SIG-M5 treated with dmso at 0.1 percent for 504 hours (cell line): ENCODE data around the gene C2CD3.
"Not testable (repeated sequence)": the region's sequence is repeated elsewhere in the genome, so short reads cannot be mapped to it uniquely, and the experiment has no call there.

Experiments
- DNase-seq: peaks from one replicate; lab custom pipeline; 2025; ENCODE audit not compliant: unreplicated experiment; lab: John Stamatoyannopoulos, UW

Gene C2CD3

GRCh38 chr11:74005721-74006517 lies 164.9 kb downstream of the C2CD3 start:
- no peak for DNase-seq

- no peak for DNase-seq
Observed at GRCh38 chr11:74004759-74005615, 165.8 kb downstream of the C2CD3 start.

- DNase-seq, result no peak
Observed at GRCh38 chr11:74004046-74004695, 166.6 kb downstream of the C2CD3 start.

- DNase-seq, result no peak
Observed at GRCh38 chr11:74002832-74003231, 168.0 kb downstream of the C2CD3 start.

- DNase-seq, result no peak
Observed at GRCh38 chr11:74001822-74002286, 168.9 kb downstream of the C2CD3 start.

GRCh38 chr11:74000307-74001133 lies 170.3 kb downstream of the C2CD3 start:
- DNase-seq, result no peak

GRCh38 chr11:73999581-74000306 lies 171.1 kb downstream of the C2CD3 start:
- DNase-seq, result no peak

GRCh38 chr11:73998846-73999575 lies 171.8 kb downstream of the C2CD3 start:
- no peak for DNase-seq

GRCh38 chr11:73997120-73997770 lies 173.6 kb downstream of the C2CD3 start:
- DNase-seq, result no peak

- DNase-seq, result no peak
Observed at GRCh38 chr11:73996161-73996747, 174.5 kb downstream of the C2CD3 start.

- DNase-seq, result no peak
Observed at GRCh38 chr11:73995731-73996130, 175.1 kb downstream of the C2CD3 start.

- DNase-seq, result peak; percentile 68
Observed at GRCh38 chr11:73995247-73995646, 175.6 kb downstream of the C2CD3 start.

GRCh38 chr11:73991471-73992006 lies 179.3 kb downstream of the C2CD3 start:
- DNase-seq, result no peak

GRCh38 chr11:73990730-73991129 lies 180.1 kb downstream of the C2CD3 start:
- no peak for DNase-seq

GRCh38 chr11:73989156-73989555 lies 181.6 kb downstream of the C2CD3 start:
- no peak for DNase-seq

GRCh38 chr11:73988227-73988626 lies 182.6 kb downstream of the C2CD3 start:
- DNase-seq, result no peak

GRCh38 chr11:73985661-73986060 lies 185.1 kb downstream of the C2CD3 start:
- not testable (repeated sequence) for DNase-seq
